22Rv1 (cell line): Measurements from ENCODE around the gene FRY.
A peak's percentile ranks its signal among the peaks of the same experiment; 100 is the strongest.

Experiments used
- H3K27ac ChIP-seq: fragments of 450-650 bp; 2 replicates; pipeline ENCODE4 v1.5.1; 2017
- ZFX ChIP-seq: fragments of 450-650 bp; IDR thresholded peaks from 2 replicates; pipeline ENCODE4 v1.6.1; 2017; ENCODE audit warnings: antibody characterized with exemption, borderline replicate concordance
- TF ChIP-seq, protein P1 (sequence below): fragments of 450-650 bp; IDR thresholded peaks from 2 replicates; pipeline ENCODE4 v1.5.1; 2017; ENCODE audit warnings: mild to moderate bottlenecking

The FRY gene

DNA sequence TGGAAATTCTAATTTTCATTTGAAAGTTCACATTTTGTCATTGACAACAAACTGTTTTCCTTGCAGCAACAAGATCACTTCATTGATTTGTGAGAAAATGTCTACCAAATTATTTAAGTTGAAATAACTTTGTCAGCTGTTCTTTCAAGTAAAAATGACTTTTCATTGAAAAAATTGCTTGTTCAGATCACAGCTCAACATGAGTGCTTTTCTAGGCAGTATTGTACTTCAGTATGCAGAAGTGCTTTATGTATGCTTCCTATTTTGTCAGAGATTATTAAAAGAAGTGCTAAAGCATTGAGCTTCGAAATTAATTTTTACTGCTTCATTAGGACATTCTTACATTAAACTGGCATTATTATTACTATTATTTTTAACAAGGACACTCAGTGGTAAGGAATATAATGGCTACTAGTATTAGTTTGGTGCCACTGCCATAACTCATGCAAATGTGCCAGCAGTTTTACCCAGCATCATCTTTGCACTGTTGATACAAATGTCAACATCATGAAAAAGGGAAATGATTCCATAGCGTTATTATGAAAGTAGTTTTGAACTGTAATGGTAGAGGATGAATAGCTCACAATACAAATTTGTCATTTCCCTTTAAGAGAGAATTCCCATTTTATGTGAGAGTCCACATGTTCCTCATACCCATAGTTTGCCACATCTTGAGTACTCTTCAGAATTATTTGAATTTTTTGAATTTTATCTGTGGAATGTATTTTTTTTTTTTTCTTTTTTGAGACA is 286.3 kb downstream of the FRY start:
- TF ChIP-seq, protein P1, sequence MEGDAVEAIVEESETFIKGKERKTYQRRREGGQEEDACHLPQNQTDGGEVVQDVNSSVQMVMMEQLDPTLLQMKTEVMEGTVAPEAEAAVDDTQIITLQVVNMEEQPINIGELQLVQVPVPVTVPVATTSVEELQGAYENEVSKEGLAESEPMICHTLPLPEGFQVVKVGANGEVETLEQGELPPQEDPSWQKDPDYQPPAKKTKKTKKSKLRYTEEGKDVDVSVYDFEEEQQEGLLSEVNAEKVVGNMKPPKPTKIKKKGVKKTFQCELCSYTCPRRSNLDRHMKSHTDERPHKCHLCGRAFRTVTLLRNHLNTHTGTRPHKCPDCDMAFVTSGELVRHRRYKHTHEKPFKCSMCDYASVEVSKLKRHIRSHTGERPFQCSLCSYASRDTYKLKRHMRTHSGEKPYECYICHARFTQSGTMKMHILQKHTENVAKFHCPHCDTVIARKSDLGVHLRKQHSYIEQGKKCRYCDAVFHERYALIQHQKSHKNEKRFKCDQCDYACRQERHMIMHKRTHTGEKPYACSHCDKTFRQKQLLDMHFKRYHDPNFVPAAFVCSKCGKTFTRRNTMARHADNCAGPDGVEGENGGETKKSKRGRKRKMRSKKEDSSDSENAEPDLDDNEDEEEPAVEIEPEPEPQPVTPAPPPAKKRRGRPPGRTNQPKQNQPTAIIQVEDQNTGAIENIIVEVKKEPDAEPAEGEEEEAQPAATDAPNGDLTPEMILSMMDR: no peak
- TF ChIP-seq ZFX: no peak
- H3K27ac ChIP-seq: no peak overlapping the region

DNA sequence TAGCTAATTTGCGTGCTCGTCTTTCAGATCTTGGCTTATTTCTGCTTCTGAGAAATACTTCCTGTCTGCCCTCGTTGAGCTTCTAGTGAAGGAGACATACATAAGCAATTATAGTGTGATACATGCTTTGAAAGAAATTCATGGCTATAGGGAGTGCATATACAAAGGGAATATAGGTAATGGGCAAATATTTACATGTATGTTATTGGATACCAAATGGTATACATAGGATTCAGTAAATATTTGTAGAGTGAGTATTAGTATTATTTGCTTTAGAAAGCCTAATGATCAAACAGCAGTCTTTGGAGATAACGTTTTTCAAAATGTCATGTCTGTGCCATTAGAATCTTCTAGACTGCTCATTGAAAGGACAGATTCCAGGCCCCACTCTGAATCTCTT is 289.0 kb downstream of the FRY start:
- H3K27ac ChIP-seq: peak overlapping the region; percentile 47
- TF ChIP-seq, protein P1: no peak
- TF ChIP-seq ZFX: no peak

DNA sequence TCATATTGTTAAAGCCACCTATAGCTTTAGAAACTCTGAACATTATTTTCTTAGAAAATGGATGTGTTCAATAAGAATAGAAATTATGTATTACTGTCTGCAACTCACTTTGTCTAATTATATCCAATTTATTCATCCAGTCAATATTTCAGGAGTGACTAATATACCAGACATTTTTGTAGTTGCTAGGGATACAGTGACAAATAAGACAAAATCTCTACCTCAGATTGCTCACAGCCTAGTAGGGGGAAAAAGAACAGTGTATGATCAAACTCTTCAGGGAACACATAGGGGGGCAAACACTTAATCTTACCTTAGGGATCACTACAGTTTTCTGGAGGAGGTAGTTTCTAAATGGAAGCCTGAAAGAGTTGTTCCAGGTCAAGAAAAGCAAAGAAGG is 292.3 kb downstream of the FRY start:
- TF ChIP-seq ZFX: no peak
- TF ChIP-seq, protein P1: no peak
- H3K27ac ChIP-seq: no peak overlapping the region

DNA sequence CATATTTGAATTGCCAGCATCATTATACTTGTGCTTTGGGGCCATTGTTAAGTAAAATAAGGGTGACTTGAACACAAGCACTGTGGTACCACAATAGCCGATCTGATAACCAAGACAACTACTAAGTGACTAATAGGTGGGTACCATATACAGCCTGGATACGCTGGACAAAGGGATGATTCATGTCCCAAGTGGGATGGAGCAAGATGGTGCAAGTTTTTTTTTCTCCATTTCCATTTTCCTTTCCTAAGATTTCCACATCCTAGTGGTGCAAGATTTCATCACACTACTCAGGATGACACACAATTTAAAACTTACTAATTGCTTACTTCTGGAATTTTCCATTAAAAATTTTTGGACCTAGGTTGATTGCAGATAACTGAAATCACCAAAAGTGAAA is 298.9 kb downstream of the FRY start:
- no peak overlapping the region for H3K27ac ChIP-seq
- no peak for TF ChIP-seq ZFX
- TF ChIP-seq, protein P1: no peak

DNA sequence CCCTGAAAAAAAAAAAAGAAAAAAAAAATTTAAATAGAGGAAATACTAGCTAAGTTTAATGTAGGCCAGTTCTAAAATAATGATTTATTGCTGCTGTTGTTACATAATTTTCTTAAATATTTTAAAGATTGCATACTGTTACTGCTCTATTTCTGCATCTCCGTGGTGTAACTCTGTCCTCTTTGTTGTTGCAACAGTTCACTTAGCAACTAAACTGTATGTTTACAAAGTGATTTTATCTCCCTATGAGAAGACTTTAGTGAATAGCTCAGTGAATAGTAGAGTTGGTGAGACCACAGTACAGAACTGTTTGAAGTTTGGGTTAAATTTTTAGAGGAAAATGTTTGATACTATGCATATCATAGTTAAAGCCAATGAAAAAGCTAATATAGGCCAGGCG is 303.1 kb downstream of the FRY start:
- no peak for TF ChIP-seq ZFX
- TF ChIP-seq, protein P1: no peak
- H3K27ac ChIP-seq: no peak overlapping the region

DNA sequence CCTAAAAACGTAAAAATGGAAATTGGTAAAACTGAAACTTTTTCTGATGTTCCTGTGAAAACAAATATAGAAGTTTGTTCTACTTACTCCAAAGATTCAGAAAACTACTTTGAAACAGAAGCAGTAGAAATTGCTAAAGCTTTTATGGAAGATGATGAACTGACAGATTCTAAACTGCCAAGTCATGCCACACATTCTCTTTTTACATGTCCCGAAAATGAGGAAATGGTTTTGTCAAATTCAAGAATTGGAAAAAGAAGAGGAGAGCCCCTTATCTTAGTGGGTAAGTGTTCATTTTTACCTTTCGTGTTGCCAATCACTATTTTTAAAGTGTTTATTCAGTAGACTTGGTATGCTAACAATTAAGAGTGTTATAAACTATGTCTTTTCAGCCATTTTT is 309.3 kb downstream of the FRY start:
- H3K27ac ChIP-seq: no peak overlapping the region
- no peak for TF ChIP-seq ZFX
- TF ChIP-seq, protein P1: no peak

DNA sequence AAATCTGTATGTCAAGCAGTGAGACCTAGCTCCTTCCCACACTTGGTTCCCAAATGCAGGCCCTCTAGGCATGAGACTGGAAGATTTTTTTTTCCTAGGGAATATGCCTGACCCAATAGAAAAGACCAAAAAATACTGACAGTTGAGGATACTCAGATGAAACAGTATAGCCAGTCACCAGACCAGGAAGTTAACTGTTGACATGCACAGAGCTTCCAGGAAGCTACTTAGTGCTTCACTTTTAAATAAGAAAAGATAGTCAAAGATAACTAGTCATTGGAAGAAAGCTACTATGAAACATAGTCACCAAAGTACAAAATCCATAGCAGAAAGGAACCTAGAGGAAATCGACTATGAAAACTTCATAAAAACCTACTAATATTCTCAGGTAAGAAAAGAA is 316.1 kb downstream of the FRY start:
- no peak for TF ChIP-seq ZFX
- TF ChIP-seq, protein P1: no peak
- no peak overlapping the region for H3K27ac ChIP-seq
